Measurements from ENCODE around the gene TTC21B.

The TTC21B gene

GRCh38 chr2:165897726-165898125 lies 55.9 kb downstream of the TTC21B start:
- DNase-seq, result no peak
- H3K4me3 ChIP-seq (ENCODE audit: low read depth, low read length), result no peak overlapping the region
- H3K9me3 ChIP-seq (ENCODE audit: severe bottlenecking), result no peaks in the 10 kb centered on the region

GRCh38 chr2:165897074-165897473 lies 56.5 kb downstream of the TTC21B start:
- Histone ChIP-seq H3K36me3 (peaks cover 43% of the 10 kb centered on the region), H3K27ac (no peak overlapping the region), H3K4me3 (ENCODE audit: low read depth, low read length) (no peak overlapping the region), H3K9me3 (ENCODE audit: severe bottlenecking) (no peaks in the 10 kb centered on the region), H3K27me3 (ENCODE audit: insufficient read depth, low read depth, severe bottlenecking) (no peaks in the 10 kb centered on the region)
- no peak for DNase-seq
- no peak for TF ChIP-seq CTCF (IDR thresholded peaks at IDR 0.05; ENCODE audit: low read depth, low read length)

More at GRCh38 chr2:165897726-165898125, 55.9 kb downstream of the TTC21B start:
- no peak overlapping the region for H3K27ac ChIP-seq
- no peak for TF ChIP-seq CTCF (IDR thresholded peaks at IDR 0.05; ENCODE audit: low read depth, low read length)
- H3K27me3 ChIP-seq (ENCODE audit: insufficient read depth, low read depth, severe bottlenecking), result no peaks in the 10 kb centered on the region
- H3K36me3 ChIP-seq, result peaks cover 43% of the 10 kb centered on the region

GRCh38 chr2:165895974-165896373 lies 57.6 kb downstream of the TTC21B start:
- Histone ChIP-seq H3K27ac (no peak overlapping the region), H3K9me3 (ENCODE audit: severe bottlenecking) (no peaks in the 10 kb centered on the region), H3K4me3 (ENCODE audit: low read depth, low read length) (no peak overlapping the region), H3K27me3 (ENCODE audit: insufficient read depth, low read depth, severe bottlenecking) (no peaks in the 10 kb centered on the region), H3K36me3 (peaks cover 34% of the 10 kb centered on the region)
- no peak for DNase-seq
- no peak for TF ChIP-seq CTCF (IDR thresholded peaks at IDR 0.05; ENCODE audit: low read depth, low read length)

- Histone ChIP-seq H3K4me3 (ENCODE audit: low read depth, low read length) (no peak overlapping the region), H3K9me3 (ENCODE audit: severe bottlenecking) (no peaks in the 10 kb centered on the region), H3K36me3 (peaks cover 30% of the 10 kb centered on the region), H3K27ac (no peak overlapping the region), H3K27me3 (ENCODE audit: insufficient read depth, low read depth, severe bottlenecking) (no peaks in the 10 kb centered on the region)
- no peak for TF ChIP-seq CTCF (IDR thresholded peaks at IDR 0.05; ENCODE audit: low read depth, low read length)
- DNase-seq, result no peak
These were observed 60.0 kb downstream of the TTC21B start for GRCh38 chr2:165893556-165893955.

GRCh38 chr2:165892526-165892925 lies 61.0 kb downstream of the TTC21B start:
- TF ChIP-seq CTCF (IDR thresholded peaks at IDR 0.05; ENCODE audit: low read depth, low read length), result no peak
- H3K36me3 ChIP-seq, result peaks cover 21% of the 10 kb centered on the region

GRCh38 chr2:165891943-165892342 lies 61.6 kb downstream of the TTC21B start:
- DNase-seq, result no peak
- no peak overlapping the region for H3K27ac ChIP-seq
- H3K9me3 ChIP-seq (ENCODE audit: severe bottlenecking), result no peaks in the 10 kb centered on the region
- no peaks in the 10 kb centered on the region for H3K27me3 ChIP-seq (ENCODE audit: insufficient read depth, low read depth, severe bottlenecking)
- TF ChIP-seq CTCF (IDR thresholded peaks at IDR 0.05; ENCODE audit: low read depth, low read length), result no peak
- H3K36me3 ChIP-seq, result peaks cover 23% of the 10 kb centered on the region
- no peak overlapping the region for H3K4me3 ChIP-seq (ENCODE audit: low read depth, low read length)

More at GRCh38 chr2:165892526-165892925, 61.0 kb downstream of the TTC21B start:
- Histone ChIP-seq H3K27me3 (ENCODE audit: insufficient read depth, low read depth, severe bottlenecking) (no peaks in the 10 kb centered on the region), H3K27ac (no peak overlapping the region), H3K9me3 (ENCODE audit: severe bottlenecking) (no peaks in the 10 kb centered on the region), H3K4me3 (ENCODE audit: low read depth, low read length) (no peak overlapping the region)
- no peak for DNase-seq
